ENCODE data around the gene CYCS.
"Not testable (repeated sequence)": the region's sequence is repeated elsewhere in the genome, so short reads cannot be mapped to it uniquely, and the experiment has no call there.

The CYCS gene

GRCh38 chr7:25125137-25125946 lies at the start of gene CYCS:
Gene CYCS (minus strand): TSS chr7:25125260. CDS start chr7:25124119, 1,141 bp downstream.
- H3K4me3 ChIP-seq (ENCODE audit: insufficient read length, low read depth): peak within 1 kb of the TSS; percentile 95
- peaks cover 41% of the 10 kb centered on the region for H3K36me3 ChIP-seq (ENCODE audit: insufficient read depth, insufficient read length, low read length)
- H3K4me1 ChIP-seq (ENCODE audit: insufficient read depth, insufficient read length): no peaks in the 10 kb centered on the region
- no peak for TF ChIP-seq YY1 (IDR thresholded peaks at IDR 0.05; ENCODE audit: insufficient read depth, insufficient read length)
- no peak for TF ChIP-seq SUZ12 (IDR thresholded peaks at IDR 0.05; ENCODE audit: extremely low read depth, insufficient read depth, insufficient read length)
- TF ChIP-seq ZNF274 (IDR thresholded peaks at IDR 0.05; ENCODE audit: low read depth, low read length): no peak
- H3K27me3 ChIP-seq (ENCODE audit: insufficient read depth, insufficient read length): no peaks in the 10 kb centered on the region
- DNase-seq (ENCODE audit: low read depth, low spot score): peak; percentile 100
- H3K9ac ChIP-seq (ENCODE audit: insufficient read length, low read depth): peak within 1 kb of the TSS; percentile 98
- no peaks in the 10 kb centered on the region for H3K9me3 ChIP-seq (ENCODE audit: insufficient read depth, low read length)

DNA sequence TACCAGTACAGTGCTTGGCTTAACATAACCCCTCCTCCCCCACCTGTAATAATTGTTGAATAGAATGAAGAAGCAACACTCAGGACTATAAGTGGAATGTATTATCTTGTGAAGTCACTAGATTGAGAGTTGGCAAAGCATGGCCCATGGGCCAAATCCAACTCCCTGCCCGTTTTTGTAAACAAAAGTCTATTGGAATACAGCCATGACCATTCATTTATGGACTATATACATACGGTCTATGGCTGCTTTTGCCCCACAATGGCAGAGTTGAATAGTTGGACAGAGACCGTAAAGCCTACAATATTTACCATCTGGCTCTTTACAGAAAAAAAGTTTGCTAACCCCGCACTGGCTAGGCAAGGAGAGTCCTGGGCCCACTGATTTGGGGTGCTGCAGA lies 48.1 kb upstream of the CYCS start:
- H3K4me1 ChIP-seq (ENCODE audit: insufficient read depth, insufficient read length): no peaks in the 10 kb centered on the region
- H3K9ac ChIP-seq (ENCODE audit: insufficient read length, low read depth): no peak overlapping the region
- no peak for DNase-seq (ENCODE audit: low read depth, low spot score)
- no peaks in the 10 kb centered on the region for H3K27me3 ChIP-seq (ENCODE audit: insufficient read depth, insufficient read length)
- TF ChIP-seq YY1 (IDR thresholded peaks at IDR 0.05; ENCODE audit: insufficient read depth, insufficient read length): no peak
- no peak for TF ChIP-seq ZNF274 (IDR thresholded peaks at IDR 0.05; ENCODE audit: low read depth, low read length)
- TF ChIP-seq SUZ12 (IDR thresholded peaks at IDR 0.05; ENCODE audit: extremely low read depth, insufficient read depth, insufficient read length): no peak
- 0 out of 2 replicates have a peak, but pooled peaks cover 4% of the 10 kb centered on the region for H3K9me3 ChIP-seq (ENCODE audit: insufficient read depth, low read length)
- H3K36me3 ChIP-seq (ENCODE audit: insufficient read depth, insufficient read length, low read length): no peaks in the 10 kb centered on the region
- no peak overlapping the region for H3K4me3 ChIP-seq (ENCODE audit: insufficient read length, low read depth)

GRCh38 chr7:25171516-25171915 lies 46.5 kb upstream of the CYCS start:
- Histone ChIP-seq H3K27me3 (ENCODE audit: insufficient read depth, insufficient read length) (no peaks in the 10 kb centered on the region), H3K4me3 (ENCODE audit: insufficient read length, low read depth) (no peak overlapping the region), H3K36me3 (ENCODE audit: insufficient read depth, insufficient read length, low read length) (no peaks in the 10 kb centered on the region), H3K4me1 (ENCODE audit: insufficient read depth, insufficient read length) (no peaks in the 10 kb centered on the region), H3K9ac (ENCODE audit: insufficient read length, low read depth) (no peak overlapping the region), H3K9me3 (ENCODE audit: insufficient read depth, low read length) (0 out of 2 replicates have a peak, but pooled peaks cover 4% of the 10 kb centered on the region)
- no peak for DNase-seq (ENCODE audit: low read depth, low spot score)
- no peak for TF ChIP-seq SUZ12 (IDR thresholded peaks at IDR 0.05; ENCODE audit: extremely low read depth, insufficient read depth, insufficient read length)
- no peak for TF ChIP-seq YY1 (IDR thresholded peaks at IDR 0.05; ENCODE audit: insufficient read depth, insufficient read length)
- TF ChIP-seq ZNF274 (IDR thresholded peaks at IDR 0.05; ENCODE audit: low read depth, low read length): no peak

- no peaks in the 10 kb centered on the region for H3K27me3 ChIP-seq (ENCODE audit: insufficient read depth, insufficient read length)
- DNase-seq (ENCODE audit: low read depth, low spot score): no peak
- TF ChIP-seq ZNF274 (IDR thresholded peaks at IDR 0.05; ENCODE audit: low read depth, low read length) (no peak), YY1 (IDR thresholded peaks at IDR 0.05; ENCODE audit: insufficient read depth, insufficient read length) (no peak), SUZ12 (IDR thresholded peaks at IDR 0.05; ENCODE audit: extremely low read depth, insufficient read depth, insufficient read length) (no peak)
- no peaks in the 10 kb centered on the region for H3K36me3 ChIP-seq (ENCODE audit: insufficient read depth, insufficient read length, low read length)
- H3K4me3 ChIP-seq (ENCODE audit: insufficient read length, low read depth): no peak overlapping the region
- H3K4me1 ChIP-seq (ENCODE audit: insufficient read depth, insufficient read length): no peaks in the 10 kb centered on the region
- H3K9ac ChIP-seq (ENCODE audit: insufficient read length, low read depth): no peak overlapping the region
- 0 out of 2 replicates have a peak, but pooled peaks cover 4% of the 10 kb centered on the region for H3K9me3 ChIP-seq (ENCODE audit: insufficient read depth, low read length)
These were observed 46.0 kb upstream of the CYCS start for GRCh38 chr7:25171071-25171470.

DNA sequence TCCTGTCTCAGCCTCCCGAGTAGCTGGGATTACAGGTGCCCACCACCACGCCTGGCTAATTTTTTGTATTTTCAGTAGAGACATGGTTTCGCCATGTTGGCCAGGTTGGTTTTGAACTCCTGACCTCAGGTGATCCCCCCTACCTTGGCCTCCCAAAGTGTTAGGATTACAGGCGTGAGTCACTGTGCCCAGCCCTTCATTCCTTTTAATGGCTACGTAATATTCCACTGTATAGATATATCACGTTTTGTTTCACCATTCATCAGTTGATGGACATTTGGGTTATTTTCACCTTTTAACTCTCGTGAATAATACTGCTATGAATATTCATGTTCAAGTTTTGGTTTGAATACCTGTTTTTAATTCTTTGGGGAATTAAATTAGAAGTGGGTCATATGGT lies 44.6 kb upstream of the CYCS start:
- DNase-seq (ENCODE audit: low read depth, low spot score): no peak
- H3K4me1 ChIP-seq (ENCODE audit: insufficient read depth, insufficient read length): no peaks in the 10 kb centered on the region
- 0 out of 2 replicates have a peak, but pooled peaks cover 4% of the 10 kb centered on the region for H3K9me3 ChIP-seq (ENCODE audit: insufficient read depth, low read length)
- H3K9ac ChIP-seq (ENCODE audit: insufficient read length, low read depth): no peak overlapping the region
- peaks cover 8% of the 10 kb centered on the region for H3K36me3 ChIP-seq (ENCODE audit: insufficient read depth, insufficient read length, low read length)
- H3K27me3 ChIP-seq (ENCODE audit: insufficient read depth, insufficient read length): no peaks in the 10 kb centered on the region
- no peak overlapping the region for H3K4me3 ChIP-seq (ENCODE audit: insufficient read length, low read depth)
- TF ChIP-seq ZNF274 (IDR thresholded peaks at IDR 0.05; ENCODE audit: low read depth, low read length): no peak

DNA sequence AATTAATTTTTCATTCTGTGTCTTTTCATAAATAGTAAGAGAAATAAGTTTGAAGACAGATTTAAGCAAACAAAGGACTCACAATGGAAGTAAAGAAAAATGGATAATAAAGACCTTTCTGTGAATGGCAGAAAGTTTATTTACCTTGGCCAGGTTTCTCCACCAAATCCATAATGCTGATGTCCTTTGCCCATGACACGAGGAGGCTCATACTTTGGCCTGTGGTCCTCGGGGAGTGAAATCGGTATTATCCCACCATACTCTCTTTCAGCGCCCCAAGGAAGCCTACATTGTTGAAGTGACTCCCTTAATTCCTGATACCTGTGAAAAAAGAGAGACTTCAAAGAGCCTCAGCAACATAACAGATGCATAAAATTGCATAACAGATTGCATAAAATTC lies 43.1 kb upstream of the CYCS start:
- no peak for DNase-seq (ENCODE audit: low read depth, low spot score)
- H3K27me3 ChIP-seq (ENCODE audit: insufficient read depth, insufficient read length): no peaks in the 10 kb centered on the region
- TF ChIP-seq ZNF274 (IDR thresholded peaks at IDR 0.05; ENCODE audit: low read depth, low read length) (no peak), YY1 (IDR thresholded peaks at IDR 0.05; ENCODE audit: insufficient read depth, insufficient read length) (no peak), SUZ12 (IDR thresholded peaks at IDR 0.05; ENCODE audit: extremely low read depth, insufficient read depth, insufficient read length) (no peak)
- no peaks in the 10 kb centered on the region for H3K4me1 ChIP-seq (ENCODE audit: insufficient read depth, insufficient read length)
- H3K9ac ChIP-seq (ENCODE audit: insufficient read length, low read depth): no peak overlapping the region
- no peak overlapping the region for H3K4me3 ChIP-seq (ENCODE audit: insufficient read length, low read depth)
- H3K9me3 ChIP-seq (ENCODE audit: insufficient read depth, low read length): 0 out of 2 replicates have a peak, but pooled peaks cover 4% of the 10 kb centered on the region
- H3K36me3 ChIP-seq (ENCODE audit: insufficient read depth, insufficient read length, low read length): peaks cover 9% of the 10 kb centered on the region

- no peak for DNase-seq (ENCODE audit: low read depth, low spot score)
- Histone ChIP-seq H3K9me3 (ENCODE audit: insufficient read depth, low read length) (0 out of 2 replicates have a peak, but pooled peaks cover 4% of the 10 kb centered on the region), H3K27me3 (ENCODE audit: insufficient read depth, insufficient read length) (no peaks in the 10 kb centered on the region), H3K36me3 (ENCODE audit: insufficient read depth, insufficient read length, low read length) (peaks cover 10% of the 10 kb centered on the region), H3K9ac (ENCODE audit: insufficient read length, low read depth) (no peak overlapping the region), H3K4me1 (ENCODE audit: insufficient read depth, insufficient read length) (no peaks in the 10 kb centered on the region), H3K4me3 (ENCODE audit: insufficient read length, low read depth) (no peak overlapping the region)
- TF ChIP-seq YY1 (IDR thresholded peaks at IDR 0.05; ENCODE audit: insufficient read depth, insufficient read length) (no peak), SUZ12 (IDR thresholded peaks at IDR 0.05; ENCODE audit: extremely low read depth, insufficient read depth, insufficient read length) (no peak), ZNF274 (IDR thresholded peaks at IDR 0.05; ENCODE audit: low read depth, low read length) (no peak)
These were observed 42.3 kb upstream of the CYCS start for GRCh38 chr7:25167262-25167843.

GRCh38 chr7:25159983-25160596 lies 35.0 kb upstream of the CYCS start:
- not testable (repeated sequence) for H3K27me3 ChIP-seq (ENCODE audit: insufficient read depth, insufficient read length); H3K4me1 ChIP-seq (ENCODE audit: insufficient read depth, insufficient read length); H3K9ac ChIP-seq (ENCODE audit: insufficient read length, low read depth); DNase-seq (ENCODE audit: low read depth, low spot score); H3K4me3 ChIP-seq (ENCODE audit: insufficient read length, low read depth); H3K36me3 ChIP-seq (ENCODE audit: insufficient read depth, insufficient read length, low read length); H3K9me3 ChIP-seq (ENCODE audit: insufficient read depth, low read length)
